GM12872 (cell line): ENCODE data around the gene TTLL11.

ENCODE experiments used
- CTCF ChIP-seq: IDR thresholded peaks from 3 replicates; pipeline ENCODE4 v1.5.1; 2011; ENCODE audit warnings: low read depth, mild to moderate bottlenecking, low read length, moderate library complexity; ENCODE audit not compliant: insufficient read depth

TTLL11 gene

DNA sequence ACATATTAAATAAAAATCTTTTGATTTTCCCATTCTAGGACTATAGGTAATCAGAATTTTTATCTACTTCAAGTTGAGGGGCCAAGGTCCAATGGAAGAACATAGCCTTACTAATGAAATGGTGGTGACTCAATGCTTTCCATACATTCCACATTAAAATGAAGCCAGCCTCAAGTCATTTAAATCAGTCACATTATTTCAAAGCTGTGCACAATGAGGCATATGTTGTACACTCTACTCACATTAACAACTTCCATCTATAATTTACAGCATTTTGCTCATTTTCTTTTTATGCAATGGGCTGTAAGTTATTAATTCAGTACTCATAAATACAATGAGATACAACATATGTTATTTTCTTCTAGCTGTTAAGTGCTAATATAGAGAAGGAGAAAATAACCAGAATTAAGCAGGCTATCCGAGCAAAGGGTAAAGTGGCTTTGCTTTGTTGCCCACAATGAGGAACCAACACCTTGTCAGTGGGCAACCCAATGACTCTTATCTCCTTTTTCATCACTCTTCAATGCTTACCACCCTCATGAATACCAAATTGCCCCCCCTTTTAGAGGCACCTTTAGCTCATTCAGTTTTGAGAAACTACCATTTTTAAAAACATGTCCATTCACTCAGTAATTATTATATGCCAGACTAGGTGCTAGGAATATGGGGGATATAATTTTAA, 52.4 kb downstream of the TTLL11 start:
- TF ChIP-seq CTCF: no peak

DNA sequence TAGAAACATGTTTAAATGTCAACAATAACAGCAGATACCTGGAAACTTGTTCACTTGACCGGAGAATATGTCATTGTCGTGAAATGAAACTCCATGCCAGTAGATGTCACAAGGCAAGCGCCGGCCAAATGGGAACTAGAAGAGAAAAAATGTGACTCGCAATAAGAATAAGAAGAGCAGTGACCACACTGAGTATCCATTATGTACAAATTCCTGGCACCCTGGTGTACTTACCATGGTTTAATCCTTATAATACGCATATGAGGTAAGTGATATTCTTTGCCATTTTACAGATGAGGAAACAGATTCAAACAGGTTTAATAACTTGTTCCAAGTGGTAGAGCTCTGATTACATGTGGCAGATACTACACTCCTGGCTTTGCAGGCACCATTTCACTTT, 53.9 kb downstream of the TTLL11 start:
- TF ChIP-seq CTCF: no peak

DNA sequence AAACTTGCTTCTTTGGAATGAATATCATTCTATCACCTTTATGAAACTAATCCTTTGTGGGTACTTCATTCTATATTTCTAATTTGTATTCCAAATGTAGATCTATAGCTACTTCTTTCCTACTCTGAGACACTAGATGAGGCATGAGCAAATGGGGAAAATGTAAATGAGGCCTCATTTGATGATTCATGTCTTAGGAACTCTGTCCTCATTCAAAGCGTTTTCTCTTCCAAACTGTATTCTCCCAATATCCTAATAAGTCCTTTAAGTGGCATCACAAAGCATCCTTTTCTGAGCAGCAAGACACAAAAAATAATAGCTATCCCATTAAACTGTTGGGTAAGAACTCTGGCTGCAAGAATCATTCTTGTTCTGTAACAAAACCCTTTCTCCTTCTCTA, 56.1 kb downstream of the TTLL11 start:
- TF ChIP-seq CTCF: no peak

DNA sequence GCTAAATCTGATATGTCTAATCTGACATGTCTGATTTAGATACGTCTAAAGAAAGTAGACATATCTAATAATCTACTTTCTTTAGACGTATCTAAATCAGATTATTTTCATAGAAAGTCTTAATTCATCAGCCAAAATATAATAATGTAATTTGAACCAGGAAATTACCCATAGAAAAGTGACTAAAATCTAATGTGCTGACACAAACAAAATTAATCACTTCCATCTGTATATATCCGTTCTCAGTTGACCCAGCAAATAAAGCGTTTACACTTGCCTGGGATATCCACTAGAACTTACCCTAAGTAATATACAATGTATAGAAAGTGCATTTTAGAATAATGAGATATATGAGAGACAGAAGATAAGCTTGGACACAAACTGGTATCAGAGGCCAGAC, 56.7 kb downstream of the TTLL11 start:
- no peak for TF ChIP-seq CTCF

DNA sequence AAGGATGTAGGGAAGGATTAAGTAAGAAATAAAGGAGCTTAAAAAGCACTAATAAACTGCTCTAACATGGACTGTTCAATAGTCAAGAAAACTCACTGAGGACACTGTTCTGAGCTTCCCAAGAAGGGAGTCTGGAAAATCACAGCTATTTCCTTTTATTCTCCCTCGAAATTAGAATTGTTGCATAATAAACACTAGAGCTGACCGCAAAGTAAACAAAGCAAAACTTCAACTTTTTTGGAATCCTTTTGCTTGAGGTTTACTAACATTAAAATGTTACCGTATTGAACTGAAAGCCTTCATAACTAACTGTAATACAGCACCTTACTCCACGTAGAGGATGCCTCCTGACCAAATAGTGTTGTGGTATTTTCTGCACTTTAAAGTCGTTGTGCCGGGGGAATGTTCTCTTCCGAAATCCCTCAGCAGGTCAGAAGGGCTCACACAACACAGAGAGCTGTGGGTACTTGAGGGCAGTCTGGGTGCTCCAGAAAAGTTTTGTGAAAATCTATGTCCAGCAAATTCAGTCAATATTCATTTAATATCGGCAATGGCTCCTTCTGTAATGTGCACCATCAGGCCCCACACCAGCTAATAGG, 59.2 kb downstream of the TTLL11 start:
- no peak for TF ChIP-seq CTCF

- TF ChIP-seq CTCF: no peak
These were observed 60.8 kb downstream of the TTLL11 start for GRCh38 chr9:122032346-122032745.

- no peak for TF ChIP-seq CTCF
These were observed 61.3 kb downstream of the TTLL11 start for GRCh38 chr9:122031776-122032175.
